Measurements from ENCODE around the gene SYNM.
A peak's percentile ranks its signal among the peaks of the same experiment; 100 is the strongest.

DNA sequence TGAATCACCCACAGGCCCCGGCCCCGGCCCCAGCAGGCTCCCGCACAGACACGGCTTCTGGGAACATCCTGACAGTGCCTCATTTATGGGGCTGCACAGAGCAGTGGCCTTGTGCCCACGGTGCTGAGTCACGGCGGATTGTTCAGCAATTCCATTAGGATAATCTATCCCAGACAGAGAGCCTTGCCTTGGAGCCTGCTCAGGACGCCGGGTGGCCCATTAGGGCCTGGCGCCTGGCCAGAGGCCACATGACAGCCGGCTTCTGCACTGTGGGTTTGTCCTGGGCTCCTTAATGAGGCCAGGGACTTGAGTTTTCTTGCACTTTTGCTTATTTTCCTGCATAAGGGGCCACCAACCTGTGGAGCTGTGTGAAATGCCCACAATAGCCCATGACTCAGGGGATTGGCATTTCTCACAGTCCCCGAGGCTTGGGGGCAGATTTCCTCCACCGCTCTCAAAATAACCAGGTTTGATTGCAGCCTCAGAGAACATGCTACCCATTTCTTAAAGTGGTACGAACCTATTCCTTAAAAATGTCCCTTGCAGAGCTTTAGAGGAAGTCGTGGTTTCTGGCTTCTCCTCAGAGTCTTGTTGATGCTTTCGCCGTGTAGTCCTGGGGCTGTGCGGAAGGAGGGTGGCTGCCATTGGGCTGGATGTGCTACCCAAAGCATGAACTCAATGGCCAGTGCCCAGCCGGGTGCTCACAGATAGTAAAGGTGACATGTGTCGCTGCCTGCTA lies 19.0 kb downstream of the SYNM start:
- TF ChIP-seq, protein P1, sequence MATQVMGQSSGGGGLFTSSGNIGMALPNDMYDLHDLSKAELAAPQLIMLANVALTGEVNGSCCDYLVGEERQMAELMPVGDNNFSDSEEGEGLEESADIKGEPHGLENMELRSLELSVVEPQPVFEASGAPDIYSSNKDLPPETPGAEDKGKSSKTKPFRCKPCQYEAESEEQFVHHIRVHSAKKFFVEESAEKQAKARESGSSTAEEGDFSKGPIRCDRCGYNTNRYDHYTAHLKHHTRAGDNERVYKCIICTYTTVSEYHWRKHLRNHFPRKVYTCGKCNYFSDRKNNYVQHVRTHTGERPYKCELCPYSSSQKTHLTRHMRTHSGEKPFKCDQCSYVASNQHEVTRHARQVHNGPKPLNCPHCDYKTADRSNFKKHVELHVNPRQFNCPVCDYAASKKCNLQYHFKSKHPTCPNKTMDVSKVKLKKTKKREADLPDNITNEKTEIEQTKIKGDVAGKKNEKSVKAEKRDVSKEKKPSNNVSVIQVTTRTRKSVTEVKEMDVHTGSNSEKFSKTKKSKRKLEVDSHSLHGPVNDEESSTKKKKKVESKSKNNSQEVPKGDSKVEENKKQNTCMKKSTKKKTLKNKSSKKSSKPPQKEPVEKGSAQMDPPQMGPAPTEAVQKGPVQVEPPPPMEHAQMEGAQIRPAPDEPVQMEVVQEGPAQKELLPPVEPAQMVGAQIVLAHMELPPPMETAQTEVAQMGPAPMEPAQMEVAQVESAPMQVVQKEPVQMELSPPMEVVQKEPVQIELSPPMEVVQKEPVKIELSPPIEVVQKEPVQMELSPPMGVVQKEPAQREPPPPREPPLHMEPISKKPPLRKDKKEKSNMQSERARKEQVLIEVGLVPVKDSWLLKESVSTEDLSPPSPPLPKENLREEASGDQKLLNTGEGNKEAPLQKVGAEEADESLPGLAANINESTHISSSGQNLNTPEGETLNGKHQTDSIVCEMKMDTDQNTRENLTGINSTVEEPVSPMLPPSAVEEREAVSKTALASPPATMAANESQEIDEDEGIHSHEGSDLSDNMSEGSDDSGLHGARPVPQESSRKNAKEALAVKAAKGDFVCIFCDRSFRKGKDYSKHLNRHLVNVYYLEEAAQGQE (IDR thresholded peaks at IDR 0.05; ENCODE audit: insufficient read depth in 1 of 2, low read depth in 2 of 2, low read length in 2 of 2), result peak in 1 of 2 experiments; percentile 73; a peak in 2 of 4 replicates
- no peak for TF ChIP-seq TAF1 (IDR thresholded peaks at IDR 0.05; ENCODE audit: borderline replicate concordance, insufficient read depth, low read length)

All from PFSK-1 (cell line).